ENCODE results near the gene KRTAP4-11.
"Not testable (repeated sequence)": the region's sequence is repeated elsewhere in the genome, so short reads cannot be mapped to it uniquely, and the experiment has no call there.

KRTAP4-11 gene

DNA sequence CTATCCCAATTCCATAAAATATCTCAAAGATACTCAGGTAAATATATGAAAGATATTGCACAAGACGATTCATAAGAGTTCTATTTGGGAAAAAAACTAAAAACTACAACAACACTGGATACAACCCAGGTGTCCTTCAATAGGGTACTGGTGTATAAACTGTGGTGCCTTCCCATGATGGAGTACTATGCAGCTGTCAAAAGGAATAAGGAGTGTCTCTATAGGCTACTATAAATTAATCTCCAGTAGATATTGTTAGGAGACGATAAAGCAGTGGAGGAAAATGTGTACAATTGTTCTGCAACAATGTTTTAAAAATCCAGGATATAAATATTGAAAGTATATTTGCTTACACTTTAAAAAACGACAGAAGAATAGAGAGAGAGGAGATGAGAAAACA lies 8.2 kb upstream of the KRTAP4-11 start:
- FAIRE-seq (no peak), DNase-seq (ENCODE audit: extremely low spot score, insufficient read length, low read depth) (no peak)

DNA sequence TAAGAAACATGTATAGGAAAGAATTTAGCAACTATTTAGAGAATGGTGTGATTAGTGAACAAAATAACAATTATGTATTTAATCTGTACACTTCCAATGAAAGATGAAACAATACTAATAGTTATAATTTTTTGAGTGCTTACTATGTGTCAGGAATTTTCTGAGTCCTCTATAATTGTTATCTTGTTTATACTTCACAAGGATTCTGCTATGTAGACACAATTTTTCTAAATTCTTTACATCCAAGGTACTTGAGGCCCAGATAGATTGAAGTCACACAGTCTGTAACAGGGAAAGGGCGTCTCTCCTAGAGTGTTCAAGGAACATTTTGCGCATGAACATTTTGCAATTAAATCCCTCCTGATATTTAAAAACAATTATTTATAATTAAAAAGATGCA lies 6.9 kb upstream of the KRTAP4-11 start:
- DNase-seq (ENCODE audit: extremely low spot score, insufficient read length, low read depth) (no peak), FAIRE-seq (no peak)

DNA sequence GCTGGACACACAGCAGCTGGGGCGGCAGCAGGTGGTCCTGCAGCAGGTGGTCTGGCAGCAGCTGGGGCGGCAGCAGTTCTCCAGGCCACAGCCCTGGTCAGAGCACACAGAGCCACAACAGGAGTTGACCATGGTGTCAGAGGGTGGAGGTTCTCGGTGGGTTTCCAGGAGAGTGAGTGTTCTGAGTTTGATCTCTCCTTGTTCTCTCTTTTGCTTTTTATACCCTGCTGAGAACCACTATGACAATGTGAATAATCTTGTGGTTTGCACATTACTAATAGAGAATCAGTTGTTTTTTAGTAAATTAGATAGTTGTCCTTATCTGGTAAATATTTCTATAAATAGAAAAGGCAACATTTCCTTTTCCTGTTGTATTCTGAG lies 5.8 kb upstream of the KRTAP4-11 start, which contains the start of gene KRTAP4-12:
Gene KRTAP4-12 (minus strand): TSS at position 192 of the 381 bp plus-strand sequence. CDS start 60 bp downstream, at position 132.
- not testable (repeated sequence) for DNase-seq (ENCODE audit: extremely low spot score, insufficient read length, low read depth); FAIRE-seq

DNA sequence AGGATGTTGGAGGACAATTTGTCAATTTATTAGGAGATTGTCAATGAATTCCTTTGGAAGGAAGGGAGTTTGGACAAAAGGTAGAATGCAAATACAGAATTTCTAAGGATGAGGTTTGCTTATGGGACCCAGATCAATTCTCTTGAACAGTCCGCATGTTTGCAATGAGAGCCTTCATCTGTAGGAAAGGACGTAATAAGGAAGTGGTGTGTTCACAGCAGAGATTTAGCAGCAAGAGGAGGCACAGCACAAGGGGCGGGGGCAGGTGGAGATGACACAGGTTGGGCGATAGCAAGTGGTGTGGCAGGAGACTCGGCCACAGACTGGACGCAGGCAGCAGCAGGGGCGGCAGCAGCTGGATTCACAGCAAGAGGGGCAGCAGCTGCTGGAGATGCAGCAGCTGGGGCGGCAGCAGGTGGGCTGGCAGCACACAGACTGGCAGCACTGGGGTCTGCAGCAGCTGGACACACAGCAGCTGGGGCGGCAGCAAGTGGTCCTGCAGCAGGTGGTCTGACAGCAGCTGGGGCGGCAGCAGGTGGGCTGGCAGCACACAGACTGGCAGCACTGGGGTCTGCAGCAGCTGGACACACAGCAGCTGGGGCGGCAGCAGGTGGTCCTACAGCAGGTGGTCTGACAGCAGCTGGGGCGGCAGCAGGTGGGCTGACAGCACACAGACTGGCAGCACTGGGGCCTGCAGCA lies 5.3 kb upstream of the KRTAP4-11 start:
- FAIRE-seq; DNase-seq (ENCODE audit: extremely low spot score, insufficient read length, low read depth): not testable (repeated sequence)

DNA sequence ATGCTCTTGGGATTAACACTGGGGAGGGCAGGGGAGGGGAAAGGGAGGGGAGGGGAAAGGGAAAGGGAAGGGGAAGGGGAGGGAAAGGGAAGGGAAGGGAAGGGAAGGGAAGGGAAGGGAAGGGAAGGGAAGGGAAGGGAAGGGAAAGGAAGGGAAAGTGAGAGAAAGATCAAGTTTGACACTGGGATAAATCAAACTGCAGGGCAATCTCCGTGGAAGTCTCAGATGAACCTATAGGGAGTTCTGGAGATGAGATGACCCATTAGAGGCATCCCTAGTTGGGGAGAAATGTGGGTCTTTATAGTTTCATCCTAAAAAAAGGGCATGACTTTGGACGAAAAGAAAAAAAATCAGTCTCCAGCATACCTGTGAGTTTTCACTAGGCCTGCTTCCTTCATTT lies 3.6 kb upstream of the KRTAP4-11 start:
- DNase-seq (ENCODE audit: extremely low spot score, insufficient read length, low read depth) = no peak
- FAIRE-seq = no peak

DNA sequence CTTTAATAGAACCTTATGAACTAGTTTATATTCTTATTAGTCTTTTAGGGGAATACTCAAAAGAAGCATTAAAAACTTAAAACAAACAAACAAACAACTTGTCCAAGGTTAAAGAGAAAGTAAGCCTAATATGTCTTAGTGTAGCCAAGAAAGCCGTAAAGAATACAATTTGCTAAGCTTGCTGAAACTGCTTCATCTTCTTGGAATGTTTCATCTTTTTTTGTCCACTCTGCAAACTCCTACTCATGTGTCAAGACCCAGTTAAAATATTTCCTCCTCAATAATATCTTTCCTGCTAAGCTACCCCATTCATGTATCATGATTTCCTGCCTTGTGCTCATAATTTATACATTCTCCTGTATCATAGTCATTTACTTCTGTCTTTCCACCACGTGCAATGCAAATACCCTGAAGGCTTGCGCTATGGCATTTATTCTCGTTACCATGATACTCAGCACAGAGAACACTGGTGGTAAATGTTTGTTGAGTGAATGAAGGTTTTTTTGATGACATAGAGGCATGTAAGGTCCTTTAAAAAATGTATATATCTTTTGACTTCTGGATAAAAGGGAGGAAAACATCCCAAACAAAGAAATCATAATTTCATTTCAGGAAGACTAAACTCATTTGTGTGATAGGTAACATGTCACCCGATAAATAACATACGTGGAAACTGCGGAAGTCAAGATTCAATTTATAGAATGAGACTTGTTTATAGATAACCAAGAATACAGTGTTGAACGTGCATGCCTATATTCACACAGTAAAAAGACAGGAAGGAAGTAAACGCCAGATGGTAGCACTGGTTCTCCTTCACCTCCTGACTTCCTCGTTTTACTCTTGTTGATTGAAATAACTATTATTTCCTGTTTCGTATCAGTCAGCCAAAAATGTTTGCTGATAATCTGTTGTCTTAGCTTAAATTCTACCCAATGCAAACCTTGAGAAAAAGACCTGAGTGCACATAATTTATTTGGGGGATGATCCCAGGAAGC lies 1.8 kb upstream of the KRTAP4-11 start:
- peak; percentile 52 for FAIRE-seq
- DNase-seq (ENCODE audit: extremely low spot score, insufficient read length, low read depth) = not testable (repeated sequence)

DNA sequence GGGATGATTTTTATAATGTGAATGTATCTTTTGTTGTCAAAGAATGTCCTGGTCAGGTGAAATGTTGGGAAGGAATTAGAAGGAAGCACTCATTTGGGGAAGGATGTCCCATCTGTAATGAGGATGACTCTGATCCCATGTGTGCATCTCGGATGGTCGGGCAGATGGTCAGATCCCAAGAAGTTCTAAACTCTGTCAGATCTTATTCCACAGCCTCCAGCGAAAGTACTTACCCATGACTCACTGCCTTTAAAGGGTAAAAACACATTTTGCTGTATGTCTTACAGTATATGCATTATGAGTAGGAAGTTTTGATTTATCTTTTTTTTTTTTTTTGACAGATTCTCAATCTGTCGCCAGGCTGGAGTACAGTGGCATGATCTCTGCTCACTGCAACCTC lies 548 bp upstream of the KRTAP4-11 start:
- FAIRE-seq = no peak
- DNase-seq (ENCODE audit: extremely low spot score, insufficient read length, low read depth) = no peak

DNA sequence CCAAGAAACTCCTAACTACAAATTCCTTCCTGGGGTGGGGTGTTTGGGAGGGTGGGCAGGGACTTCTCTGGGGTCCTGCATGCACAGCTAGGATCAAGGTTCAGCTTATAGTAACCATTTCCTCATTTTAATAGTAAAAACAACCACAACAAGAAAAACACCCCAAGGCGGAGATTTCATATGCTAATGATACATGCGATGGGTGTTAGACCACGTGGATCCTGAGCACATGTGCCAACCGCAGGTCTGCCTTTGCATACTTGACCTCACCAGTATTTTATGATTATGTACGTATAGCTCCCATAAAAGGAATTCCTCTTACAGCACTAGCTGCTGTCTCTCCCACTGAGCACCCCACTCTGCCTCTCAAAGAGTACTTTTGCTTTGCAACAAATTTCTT lies 1.9 kb downstream of the KRTAP4-11 start:
- FAIRE-seq = no peak
- no peak for DNase-seq (ENCODE audit: extremely low spot score, insufficient read length, low read depth)

DNA sequence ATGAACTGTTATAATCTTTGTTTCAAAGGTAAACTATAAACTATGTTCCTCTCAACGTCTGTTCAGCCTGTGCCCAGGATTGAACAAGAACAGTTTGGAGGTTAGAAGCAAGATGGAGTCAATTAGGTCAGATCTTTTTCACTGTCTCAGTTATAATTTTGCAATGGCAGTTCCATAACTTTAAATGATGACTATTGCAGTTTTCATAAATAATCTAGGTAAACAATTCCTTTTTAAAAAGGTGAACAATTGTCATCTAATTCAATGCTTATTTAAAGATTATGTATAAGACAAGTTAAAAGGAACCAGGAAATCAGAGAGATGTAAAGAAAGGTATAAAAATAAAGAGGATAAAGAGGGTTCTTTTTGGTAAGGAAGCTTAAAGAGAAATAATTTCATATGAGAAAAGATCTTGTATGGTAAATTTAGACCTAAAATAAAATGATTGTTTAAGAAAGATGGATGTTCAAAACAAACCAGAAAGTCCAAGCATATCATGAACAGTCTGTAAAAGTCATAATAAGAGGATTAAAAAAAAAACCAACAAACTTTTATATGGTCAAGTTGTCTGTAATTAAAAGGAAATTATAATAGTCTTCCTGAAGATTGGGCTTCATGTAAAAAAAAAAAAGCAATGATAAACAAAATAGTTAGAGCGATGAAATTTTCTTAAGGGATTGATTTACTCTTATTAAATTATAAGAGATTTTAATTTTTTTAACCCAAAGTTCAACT lies 6.9 kb downstream of the KRTAP4-11 start:
- no peak for FAIRE-seq
- no peak for DNase-seq (ENCODE audit: extremely low spot score, insufficient read length, low read depth)

DNA sequence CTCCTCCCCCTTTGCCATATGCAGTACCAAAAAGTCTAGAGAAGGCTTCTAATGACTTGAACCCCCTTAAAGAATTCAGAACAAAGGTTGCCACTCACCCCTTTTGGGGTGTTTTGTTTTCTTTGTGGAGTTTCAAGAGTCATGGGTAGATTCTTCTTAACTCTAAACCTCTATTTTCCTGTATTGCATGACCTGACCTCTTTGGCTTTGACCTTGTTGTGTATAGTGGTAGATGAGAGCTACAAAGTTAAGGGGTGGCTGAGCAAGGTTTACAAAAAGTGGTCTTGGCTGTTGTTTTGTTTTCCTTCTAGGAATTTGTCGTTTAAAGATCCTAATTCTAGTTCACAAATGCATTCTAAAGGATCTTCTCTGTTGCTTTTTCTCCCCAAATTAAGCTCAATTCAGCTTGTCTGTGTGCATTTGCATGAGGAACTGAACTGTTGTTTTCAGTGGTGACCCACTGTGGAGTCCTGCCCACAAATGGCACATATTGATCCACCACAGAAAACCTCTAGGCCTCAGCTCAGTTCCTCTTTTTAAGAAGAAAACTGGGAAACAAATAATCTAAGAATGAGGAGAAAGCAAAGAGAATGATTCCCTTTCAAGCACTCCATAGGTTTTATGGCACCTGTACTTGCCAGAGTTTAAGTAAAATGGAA lies 9.3 kb downstream of the KRTAP4-11 start:
- DNase-seq (ENCODE audit: extremely low spot score, insufficient read length, low read depth); FAIRE-seq: not testable (repeated sequence)

DNA sequence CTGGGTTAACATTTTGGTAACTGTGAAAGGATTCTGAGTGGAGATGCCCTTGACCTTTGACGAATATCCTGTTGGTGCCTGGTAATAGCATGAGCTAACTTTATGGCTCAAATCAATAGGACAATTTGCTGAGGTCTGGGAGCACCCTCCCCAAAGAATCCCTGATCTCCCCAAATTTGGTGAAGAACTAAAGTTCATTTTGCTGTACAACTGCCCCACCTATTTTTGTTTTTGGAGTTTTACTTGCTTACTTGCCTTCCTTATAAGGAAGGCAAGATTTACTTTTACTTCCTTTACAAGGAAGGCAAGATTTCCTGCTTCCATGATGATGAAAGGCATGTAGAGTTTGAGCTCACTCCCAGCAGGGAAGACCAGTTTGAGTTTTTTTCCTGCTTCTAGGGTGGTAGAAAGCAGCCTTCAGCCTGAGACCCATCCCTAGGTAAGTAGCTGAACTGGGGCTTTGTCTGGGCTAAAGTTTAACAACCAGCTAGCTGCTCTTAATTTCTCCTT lies 10.2 kb downstream of the KRTAP4-11 start:
- FAIRE-seq (no peak), DNase-seq (ENCODE audit: extremely low spot score, insufficient read length, low read depth) (no peak)

DNA sequence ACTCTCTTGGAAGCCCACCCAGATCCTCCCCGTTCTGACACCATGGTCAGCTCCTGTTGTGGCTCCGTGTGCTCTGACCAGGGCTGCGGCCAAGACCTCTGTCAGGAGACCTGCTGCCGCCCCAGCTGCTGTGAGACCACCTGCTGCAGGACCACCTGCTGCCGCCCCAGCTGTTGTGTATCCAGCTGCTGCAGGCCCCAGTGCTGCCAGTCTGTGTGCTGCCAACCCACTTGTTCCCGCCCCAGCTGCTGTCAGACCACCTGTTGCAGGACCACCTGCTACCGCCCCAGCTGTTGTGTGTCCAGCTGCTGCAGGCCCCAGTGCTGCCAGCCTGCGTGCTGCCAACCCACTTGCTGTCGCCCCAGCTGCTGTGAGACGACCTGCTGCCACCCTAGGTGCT lies 12.8 kb downstream of the KRTAP4-11 start, which contains the start of gene KRTAP4-9:
Gene KRTAP4-9 (plus strand): TSS at position 43 of the 400 bp plus-strand sequence. CDS start 0 bp downstream, at position 43.
- DNase-seq (ENCODE audit: extremely low spot score, insufficient read length, low read depth); FAIRE-seq: not testable (repeated sequence)

DNA sequence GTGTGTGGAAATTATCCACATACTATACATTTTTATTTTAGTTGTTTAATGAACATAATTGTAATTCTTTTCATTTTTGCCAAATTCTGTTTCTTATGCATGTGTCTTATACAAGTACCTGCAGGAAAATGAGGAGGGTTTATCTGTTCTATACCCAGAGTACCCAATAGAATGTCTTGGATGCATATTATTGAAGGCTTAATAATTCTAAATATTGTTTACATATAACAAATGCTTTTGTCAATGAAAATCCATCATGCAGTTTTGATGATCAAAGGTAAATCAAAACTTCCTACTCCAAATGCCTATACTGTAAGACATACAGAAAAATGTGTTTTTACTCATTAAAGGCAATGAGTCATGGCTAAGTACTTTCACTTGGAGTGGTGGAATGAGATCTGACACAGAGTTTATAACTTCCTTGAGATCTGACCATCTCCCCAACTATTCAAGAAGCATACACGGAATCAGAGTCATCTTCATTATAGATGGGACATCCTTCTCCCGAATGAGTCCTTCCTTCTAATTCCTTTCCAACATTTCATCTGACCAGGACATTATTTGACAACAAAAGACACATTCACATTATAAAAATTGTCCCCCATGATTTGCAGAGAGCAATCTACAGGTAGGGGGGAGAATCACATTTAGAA lies 13.7 kb downstream of the KRTAP4-11 start:
- not testable (repeated sequence) for DNase-seq (ENCODE audit: extremely low spot score, insufficient read length, low read depth)
- FAIRE-seq = peak; percentile 12

DNA sequence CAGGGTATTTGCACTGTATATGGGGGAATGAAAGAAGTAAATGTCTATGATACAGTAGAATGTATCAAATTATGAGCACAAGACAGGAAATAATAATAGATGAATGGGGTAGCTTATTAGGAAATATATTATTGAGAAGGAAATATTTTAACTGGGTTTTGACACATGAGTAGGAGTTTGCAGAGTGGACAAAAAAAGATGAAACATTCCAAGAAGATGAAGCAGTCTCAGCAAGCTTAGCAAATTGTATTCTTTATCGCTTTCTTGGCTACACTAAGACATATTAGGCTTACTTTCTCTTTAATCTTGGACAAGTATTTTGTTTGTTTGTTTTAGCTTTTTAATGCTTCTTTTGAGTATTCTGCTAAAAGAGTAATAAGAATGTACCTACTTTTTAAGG lies 14.3 kb downstream of the KRTAP4-11 start:
- FAIRE-seq = no peak
- DNase-seq (ENCODE audit: extremely low spot score, insufficient read length, low read depth) = no peak

DNA sequence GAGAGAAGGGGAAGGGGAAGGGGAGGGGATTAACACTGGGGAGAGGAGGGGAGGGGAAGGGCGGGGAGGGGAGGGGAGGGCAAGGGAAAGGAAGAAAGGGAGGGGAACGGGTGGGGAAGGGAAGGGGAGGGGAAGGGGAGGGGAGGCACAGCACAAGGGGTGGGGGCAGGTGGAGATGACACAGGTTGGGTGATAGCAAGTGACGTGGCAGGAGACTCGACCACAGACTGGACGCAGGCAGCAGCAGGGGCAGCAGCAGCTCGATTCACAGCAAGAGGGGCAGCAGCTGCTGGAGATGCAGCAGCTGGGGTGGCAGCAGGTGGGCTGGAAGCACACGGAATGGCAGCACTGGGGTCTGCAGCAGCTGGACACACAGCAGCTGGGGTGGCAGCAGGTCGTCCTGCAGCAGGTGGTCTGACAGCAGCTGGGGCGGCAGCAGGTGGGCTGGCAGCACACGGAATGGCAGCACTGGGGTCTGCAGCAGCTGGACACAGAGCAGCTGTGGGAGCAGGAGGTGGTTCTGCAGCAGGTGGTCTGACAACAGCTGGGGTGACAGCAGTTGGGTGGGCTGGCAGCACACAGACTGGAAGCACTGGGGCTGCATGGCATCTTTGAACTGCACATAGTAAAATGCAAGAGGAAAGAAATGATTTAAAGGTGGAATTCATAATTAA lies 16.4 kb downstream of the KRTAP4-11 start, which contains the start of gene KRTAP4-16:
Gene KRTAP4-16 (minus strand): TSS at position 624 of the 674 bp plus-strand sequence. CDS start 0 bp downstream, at position 624.
- DNase-seq (ENCODE audit: extremely low spot score, insufficient read length, low read depth) = no peak

DNA sequence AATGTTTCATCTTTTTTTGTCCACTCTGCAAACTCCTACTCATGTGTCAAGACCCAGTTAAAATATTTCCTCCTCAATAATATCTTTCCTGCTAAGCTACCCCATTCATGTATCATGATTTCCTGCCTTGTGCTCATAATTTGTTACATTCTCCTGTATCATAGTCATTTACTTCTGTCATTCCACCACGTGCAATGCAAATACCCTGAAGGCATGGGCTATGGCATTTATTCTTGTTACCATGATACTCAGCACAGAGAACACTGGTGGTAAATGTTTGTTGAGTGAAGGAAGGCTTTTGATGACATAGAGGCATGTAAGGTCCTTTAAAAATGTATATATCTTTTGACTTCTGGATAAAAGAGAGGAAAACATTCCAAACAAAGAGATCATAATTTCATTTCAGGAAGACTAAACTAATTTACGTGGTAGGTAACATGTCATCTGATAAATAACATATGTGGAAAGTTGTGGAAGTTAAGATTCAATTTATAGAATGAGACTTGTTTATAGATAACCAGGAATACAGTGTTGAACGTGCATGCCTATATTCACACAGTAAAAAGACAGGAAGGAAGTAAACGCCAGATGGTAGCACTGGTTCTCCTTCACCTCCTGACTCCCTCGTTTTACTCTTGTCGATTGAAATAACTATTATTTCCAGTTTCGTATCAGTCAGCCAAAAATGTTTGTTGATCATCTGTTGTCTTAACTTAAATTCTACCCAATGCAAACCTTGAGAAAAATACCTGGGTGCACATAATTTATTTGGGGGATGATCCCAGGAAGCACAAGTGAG lies 18.3 kb downstream of the KRTAP4-11 start:
- not testable (repeated sequence) for DNase-seq (ENCODE audit: extremely low spot score, insufficient read length, low read depth); FAIRE-seq

More for the DNA sequence above, 16.4 kb downstream of the KRTAP4-11 start, which contains the start of gene KRTAP4-16:
- no peak for FAIRE-seq

DNA sequence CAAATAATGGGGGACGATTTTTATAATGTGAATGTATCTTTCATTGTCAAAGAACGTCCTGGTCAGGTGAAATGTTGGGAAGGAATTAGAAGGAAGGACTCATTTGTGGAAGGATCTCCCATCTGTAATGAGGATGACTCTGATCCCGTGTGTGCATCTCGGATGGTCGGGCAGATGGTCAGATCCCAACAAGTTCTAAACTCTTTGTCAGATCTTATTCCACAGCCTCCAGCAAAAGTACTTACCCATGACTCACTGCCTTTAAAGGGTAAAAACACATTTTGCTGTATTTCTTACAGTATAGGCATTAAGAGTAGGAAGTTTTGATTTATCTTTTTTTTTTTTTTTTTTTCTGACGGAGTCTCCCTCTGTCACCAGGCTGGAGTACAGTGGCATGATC lies 19.7 kb downstream of the KRTAP4-11 start:
- no peak for DNase-seq (ENCODE audit: extremely low spot score, insufficient read length, low read depth)

More for the DNA sequence above, 19.7 kb downstream of the KRTAP4-11 start:
- no peak for FAIRE-seq
